ENCODE data around the gene CACNA1D.

- TF ChIP-seq POLR2A (IDR thresholded peaks at IDR 0.05; ENCODE audit: borderline replicate concordance, extremely low read depth, insufficient read depth, insufficient read length) (no peak), CEBPB (IDR thresholded peaks at IDR 0.05; ENCODE audit: low read depth) (no peak), SP1 (IDR thresholded peaks at IDR 0.05; ENCODE audit: low read depth) (no peak), YY1 (IDR thresholded peaks at IDR 0.05; ENCODE audit: extremely low read depth, insufficient replicate concordance, low read depth, low read length) (no peak), RAD21 (IDR thresholded peaks at IDR 0.05; ENCODE audit: low read depth) (no peak), EZH2 (IDR thresholded peaks at IDR 0.05) (no peak), CBX3 (IDR thresholded peaks at IDR 0.05; ENCODE audit: low read depth) (no peak), SRF (IDR thresholded peaks at IDR 0.05; ENCODE audit: low read depth) (no peak), ZFX (IDR thresholded peaks at IDR 0.05) (no peak), REST (IDR thresholded peaks at IDR 0.05; ENCODE audit: low read depth) (no peak)
- TF ChIP-seq, protein P1, sequence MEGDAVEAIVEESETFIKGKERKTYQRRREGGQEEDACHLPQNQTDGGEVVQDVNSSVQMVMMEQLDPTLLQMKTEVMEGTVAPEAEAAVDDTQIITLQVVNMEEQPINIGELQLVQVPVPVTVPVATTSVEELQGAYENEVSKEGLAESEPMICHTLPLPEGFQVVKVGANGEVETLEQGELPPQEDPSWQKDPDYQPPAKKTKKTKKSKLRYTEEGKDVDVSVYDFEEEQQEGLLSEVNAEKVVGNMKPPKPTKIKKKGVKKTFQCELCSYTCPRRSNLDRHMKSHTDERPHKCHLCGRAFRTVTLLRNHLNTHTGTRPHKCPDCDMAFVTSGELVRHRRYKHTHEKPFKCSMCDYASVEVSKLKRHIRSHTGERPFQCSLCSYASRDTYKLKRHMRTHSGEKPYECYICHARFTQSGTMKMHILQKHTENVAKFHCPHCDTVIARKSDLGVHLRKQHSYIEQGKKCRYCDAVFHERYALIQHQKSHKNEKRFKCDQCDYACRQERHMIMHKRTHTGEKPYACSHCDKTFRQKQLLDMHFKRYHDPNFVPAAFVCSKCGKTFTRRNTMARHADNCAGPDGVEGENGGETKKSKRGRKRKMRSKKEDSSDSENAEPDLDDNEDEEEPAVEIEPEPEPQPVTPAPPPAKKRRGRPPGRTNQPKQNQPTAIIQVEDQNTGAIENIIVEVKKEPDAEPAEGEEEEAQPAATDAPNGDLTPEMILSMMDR (IDR thresholded peaks at IDR 0.05 in 2 of 3, conservative IDR thresholded peaks at IDR 0.05 in 1 of 3; ENCODE audit: borderline replicate concordance in 1 of 3, insufficient read depth in 1 of 3, low read depth in 2 of 3, low read length in 2 of 3): no peak
Measured at GRCh38 chr3:53764026-53764775, 269.8 kb downstream of the CACNA1D start.

Measured in HCT116 (cell line).